H9 (cell line): Measurements from ENCODE around the gene ZC3H18. TPM values are rescaled to one million over a fixed set of nuclear protein-coding genes. Genes with fewer than 3 reads are reported as not detected.

Source experiments
- DNase-seq: peaks from one replicate; pipeline ENCODE4 v3.0.0-alpha.2; 2017
- H2AFZ ChIP-seq: one replicate; pipeline ENCODE4 v1.6.1; 2013; ENCODE audit warnings: mild to moderate bottlenecking, low read length, control low read depth, moderate library complexity
- H2AK5ac ChIP-seq: 2 replicates; pipeline ENCODE4 v1.6.1; 2013; ENCODE audit warnings: low read length, control low read depth, mixed read lengths; ENCODE audit not compliant: insufficient read length
- H2BK120ac ChIP-seq: one replicate; pipeline ENCODE4 v1.6.1; 2013; ENCODE audit warnings: low read depth, mild to moderate bottlenecking, low read length, control low read depth, inconsistent platforms; ENCODE audit not compliant: poor library complexity, severe bottlenecking
- H2BK12ac ChIP-seq: 2 replicates; pipeline ENCODE4 v1.6.1; 2013; ENCODE audit warnings: low read length, control low read depth, mixed read lengths, low read depth; ENCODE audit not compliant: insufficient read length
- H2BK15ac ChIP-seq: 2 replicates; pipeline ENCODE4 v1.6.1; 2013; ENCODE audit warnings: low read depth, low read length, control low read depth
- H2BK20ac ChIP-seq: one replicate; pipeline ENCODE4 v1.6.1; 2013; ENCODE audit warnings: low read depth, mild to moderate bottlenecking, low read length, control low read depth, inconsistent platforms; ENCODE audit not compliant: poor library complexity, severe bottlenecking
- H2BK5ac ChIP-seq: 2 replicates; pipeline ENCODE4 v1.6.1; 2013; ENCODE audit warnings: low read length, control low read depth, mixed read lengths; ENCODE audit not compliant: insufficient read length
- H3K14ac ChIP-seq: 2 replicates; pipeline ENCODE4 v1.6.1; 2013; ENCODE audit warnings: low read length, control low read depth; ENCODE audit not compliant: insufficient read depth
- H3K18ac ChIP-seq: 2 replicates; pipeline ENCODE4 v1.6.1; 2013; ENCODE audit warnings: low read depth, mild to moderate bottlenecking, mixed read lengths, low read length, control low read depth; ENCODE audit not compliant: insufficient read length
- H3K23ac ChIP-seq: 2 replicates; pipeline ENCODE4 v1.6.1; 2013; ENCODE audit warnings: low read length, control low read depth, mixed read lengths, low read depth; ENCODE audit not compliant: insufficient read length
- H3K23me2 ChIP-seq: 2 replicates; pipeline ENCODE4 v1.6.1; 2013; ENCODE audit warnings: low read depth, mild to moderate bottlenecking, mixed read lengths, low read length, control low read depth; ENCODE audit not compliant: insufficient read length, poor library complexity, severe bottlenecking
- H3K27ac ChIP-seq: 2 replicates; pipeline ENCODE4 v1.5.1; 2013; ENCODE audit warnings: low read length, control low read depth, mixed read lengths, low read depth; ENCODE audit not compliant: insufficient read length
- H3K27me3 ChIP-seq: 2 replicates; pipeline ENCODE4 v1.6.1; 2013; ENCODE audit warnings: low read length, control low read depth, inconsistent platforms; ENCODE audit not compliant: insufficient read depth
- H3K4ac ChIP-seq: 2 replicates; pipeline ENCODE4 v1.6.1; 2013; ENCODE audit warnings: low read depth, mild to moderate bottlenecking, control low read depth, inconsistent platforms, low read length, moderate library complexity
- H3K4me1 ChIP-seq: 2 replicates; pipeline ENCODE4 v1.6.1; 2013; ENCODE audit warnings: low read length, control low read depth, inconsistent platforms; ENCODE audit not compliant: insufficient read depth
- H3K4me2 ChIP-seq: 2 replicates; pipeline ENCODE4 v1.6.1; 2013; ENCODE audit warnings: low read length, control low read depth, mixed read lengths; ENCODE audit not compliant: insufficient read length, insufficient read depth
- H3K56ac ChIP-seq: 2 replicates; pipeline ENCODE4 v1.6.1; 2013; ENCODE audit warnings: low read depth, mild to moderate bottlenecking, mixed read lengths, low read length, control low read depth; ENCODE audit not compliant: insufficient read length
- H3K79me1 ChIP-seq: 2 replicates; pipeline ENCODE4 v1.6.1; 2013; ENCODE audit warnings: low read depth, mild to moderate bottlenecking, moderate library complexity, low read length, control low read depth, inconsistent platforms; ENCODE audit not compliant: insufficient read depth, poor library complexity, severe bottlenecking
- H3K79me2 ChIP-seq: 2 replicates; pipeline ENCODE4 v1.6.1; 2013; ENCODE audit warnings: low read length, control low read depth, inconsistent platforms; ENCODE audit not compliant: insufficient read depth
- H3K9ac ChIP-seq: 2 replicates; pipeline ENCODE4 v1.6.1; 2013; ENCODE audit warnings: low read length, control low read depth, mixed read lengths; ENCODE audit not compliant: insufficient read length; ENCODE audit errors: extremely low read depth
- H3K9me3 ChIP-seq: one replicate; pipeline ENCODE4 v1.6.1; 2013; ENCODE audit warnings: low read depth, low read length, inconsistent platforms; ENCODE audit not compliant: control insufficient read depth
- H3T11ph ChIP-seq: one replicate; pipeline ENCODE4 v1.6.1; 2013; ENCODE audit warnings: mild to moderate bottlenecking, low read length, control low read depth, inconsistent platforms
- H4K20me1 ChIP-seq: one replicate; pipeline ENCODE4 v1.6.1; 2013; ENCODE audit not compliant: control insufficient read depth, insufficient read length, insufficient read depth
- H4K5ac ChIP-seq: 2 replicates; pipeline ENCODE4 v1.6.1; 2013; ENCODE audit warnings: low read depth, mild to moderate bottlenecking, mixed read lengths, low read length, control low read depth; ENCODE audit not compliant: insufficient read length
- H4K8ac ChIP-seq: replicated peaks from 2 replicates; pipeline ENCODE4 v1.6.1; 2013; ENCODE audit warnings: low read length, control low read depth, mixed read lengths, low read depth; ENCODE audit not compliant: insufficient read length
- H4K91ac ChIP-seq: 2 replicates; pipeline ENCODE4 v1.6.1; 2013; ENCODE audit warnings: low read depth, mild to moderate bottlenecking, moderate library complexity, mixed read lengths, low read length, control low read depth; ENCODE audit not compliant: insufficient read length
- H3K27ac Mint-ChIP-seq, 3 experiments: 2 replicates in 2 of 3; 3 replicates in 1 of 3; pipeline ENCODE4 v1.8.0; 2020 to 2021; ENCODE audit warnings: mixed read lengths in 3 of 3, mild to moderate bottlenecking in 1 of 3, moderate library complexity in 1 of 3
- H3K27me3 Mint-ChIP-seq: 2 replicates; pipeline ENCODE4 v1.8.0; 2021; ENCODE audit warnings: low read depth, mild to moderate bottlenecking, moderate library complexity, mixed read lengths
- H3K36me3 Mint-ChIP-seq, 3 experiments: 2 replicates in 2 of 3; 3 replicates in 1 of 3; pipeline ENCODE4 v1.8.0; 2020 to 2021; ENCODE audit warnings: low read depth in 3 of 3, mixed read lengths in 3 of 3; ENCODE audit not compliant: insufficient read depth in 1 of 3
- H3K4me1 Mint-ChIP-seq, 2 experiments: 2 replicates each; pipeline ENCODE4 v1.8.0; 2020; ENCODE audit warnings: mixed read lengths in 2 of 2
- H3K4me3 Mint-ChIP-seq, 2 experiments: 2 replicates in 1 of 2; 3 replicates in 1 of 2; pipeline ENCODE4 v1.8.0; 2020 to 2021; ENCODE audit warnings: mild to moderate bottlenecking in 2 of 2, mixed read lengths in 2 of 2, moderate library complexity in 1 of 2
- H3K9me3 Mint-ChIP-seq, 2 experiments: 2 replicates in 1 of 2; 3 replicates in 1 of 2; pipeline ENCODE4 v1.8.0; 2020; ENCODE audit warnings: mild to moderate bottlenecking in 2 of 2, mixed read lengths in 2 of 2, moderate library complexity in 1 of 2
- WGBS: extraction: QIAGEN DNeasy Blood & Tissue Kit; methylation state at CpG from one replicate; pipeline ENCODE4 v1.1.7; 2013; ENCODE audit warnings: missing lambda C conversion rate, low lambda C conversion rate, mixed read lengths; ENCODE audit not compliant: insufficient read length; ENCODE audit errors: extremely low coverage; 5-methylcytosine and 5-hydroxymethylcytosine counted together
- total RNA-seq: library from RNA; stranded (reverse); gene quantifications from 2 replicates; pipeline ENCODE4 v1.2.1, GENCODE V29; 2021
- TF ChIP-seq, protein P1 (sequence below): fragments of 200-600 bp; sonication (generic); conservative IDR thresholded peaks from 3 replicates; pipeline ENCODE4 v1.8.0; 2021; ENCODE audit warnings: antibody characterized with exemption, mild to moderate bottlenecking

Gene ZC3H18
- total RNA-seq, 1 experiment from 2014 or later = 69.7 TPM

DNA sequence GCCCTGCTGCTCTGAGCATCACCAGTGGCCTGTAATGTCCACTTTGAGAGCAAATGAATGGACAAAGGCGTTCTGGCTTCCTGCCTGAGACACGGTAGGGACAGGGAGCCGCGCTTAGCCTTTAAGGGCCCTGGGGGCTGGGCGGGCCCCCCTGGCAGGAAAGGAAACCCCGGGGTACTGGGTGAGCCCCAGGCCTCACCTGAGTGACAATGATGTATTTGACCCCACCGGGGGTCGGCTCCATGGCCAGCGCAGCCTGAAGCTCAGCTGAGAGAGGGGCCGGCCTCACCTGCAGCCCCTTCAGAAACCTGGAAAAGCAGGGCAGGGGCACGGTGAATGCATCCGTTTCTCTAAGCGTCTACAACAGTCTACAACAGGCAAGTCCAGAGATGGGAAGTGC, 82.9 kb downstream of the ZC3H18 start:
- peaks cover 3% of the 10 kb centered on the region for H3K79me1 ChIP-seq
- TF ChIP-seq, protein P1, sequence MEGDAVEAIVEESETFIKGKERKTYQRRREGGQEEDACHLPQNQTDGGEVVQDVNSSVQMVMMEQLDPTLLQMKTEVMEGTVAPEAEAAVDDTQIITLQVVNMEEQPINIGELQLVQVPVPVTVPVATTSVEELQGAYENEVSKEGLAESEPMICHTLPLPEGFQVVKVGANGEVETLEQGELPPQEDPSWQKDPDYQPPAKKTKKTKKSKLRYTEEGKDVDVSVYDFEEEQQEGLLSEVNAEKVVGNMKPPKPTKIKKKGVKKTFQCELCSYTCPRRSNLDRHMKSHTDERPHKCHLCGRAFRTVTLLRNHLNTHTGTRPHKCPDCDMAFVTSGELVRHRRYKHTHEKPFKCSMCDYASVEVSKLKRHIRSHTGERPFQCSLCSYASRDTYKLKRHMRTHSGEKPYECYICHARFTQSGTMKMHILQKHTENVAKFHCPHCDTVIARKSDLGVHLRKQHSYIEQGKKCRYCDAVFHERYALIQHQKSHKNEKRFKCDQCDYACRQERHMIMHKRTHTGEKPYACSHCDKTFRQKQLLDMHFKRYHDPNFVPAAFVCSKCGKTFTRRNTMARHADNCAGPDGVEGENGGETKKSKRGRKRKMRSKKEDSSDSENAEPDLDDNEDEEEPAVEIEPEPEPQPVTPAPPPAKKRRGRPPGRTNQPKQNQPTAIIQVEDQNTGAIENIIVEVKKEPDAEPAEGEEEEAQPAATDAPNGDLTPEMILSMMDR = no peak
- H3K23me2 ChIP-seq = peaks cover 17% of the 10 kb centered on the region
- H3K56ac ChIP-seq = no peak overlapping the region
- no peak overlapping the region for H2BK5ac ChIP-seq
- H2BK15ac ChIP-seq = no peak overlapping the region
- no peaks in the 10 kb centered on the region; the same call in 1 of the 2 replicates for H3K4me1 ChIP-seq
- Mint-ChIP-seq H3K27me3 (no peaks in the 10 kb centered on the region), H3K36me3 (peaks cover 10 to 31% (median 29%) of the 10 kb centered on the region in 3 experiments; a peak in 6 of 7 replicates), H3K9me3 (no peaks in the 10 kb centered on the region; a peak in 1 of 5 replicates), H3K27ac (no peak overlapping the region; a peak in 2 of 7 replicates), H3K4me1 (peaks cover 8 to 12% of the 10 kb centered on the region in 2 experiments), H3K4me3 (no peak overlapping the region)
- no peak overlapping the region for H2BK12ac ChIP-seq
- DNase-seq = no peak
- H3K9ac ChIP-seq = no peak overlapping the region
- H4K8ac ChIP-seq = no peak overlapping the region
- no CpG with 5 or more reads among the region's 13 CpGs for WGBS
- H2AK5ac ChIP-seq = no peak overlapping the region
- H2BK120ac ChIP-seq = no peak overlapping the region
- H3K14ac ChIP-seq = no peak overlapping the region
- no peak overlapping the region for H2BK20ac ChIP-seq
- H2AFZ ChIP-seq = no peak overlapping the region
- no peak overlapping the region for H3K4me2 ChIP-seq
- no peak overlapping the region for H3K4ac ChIP-seq
- no peak overlapping the region for H3K23ac ChIP-seq
- H4K5ac ChIP-seq = no peak overlapping the region
- H3T11ph ChIP-seq = no peak overlapping the region
- H3K18ac ChIP-seq = no peak overlapping the region
- H3K79me2 ChIP-seq = no peaks in the 10 kb centered on the region; the same call in 1 of the 2 replicates
- H4K91ac ChIP-seq = no peak overlapping the region
- H3K27me3 ChIP-seq = no peaks in the 10 kb centered on the region
- no peaks in the 10 kb centered on the region for H3K9me3 ChIP-seq
- no peak overlapping the region for H3K27ac ChIP-seq
- no peaks in the 10 kb centered on the region for H4K20me1 ChIP-seq
